ENCODE measurements around the gene RAPGEF1.

DNA sequence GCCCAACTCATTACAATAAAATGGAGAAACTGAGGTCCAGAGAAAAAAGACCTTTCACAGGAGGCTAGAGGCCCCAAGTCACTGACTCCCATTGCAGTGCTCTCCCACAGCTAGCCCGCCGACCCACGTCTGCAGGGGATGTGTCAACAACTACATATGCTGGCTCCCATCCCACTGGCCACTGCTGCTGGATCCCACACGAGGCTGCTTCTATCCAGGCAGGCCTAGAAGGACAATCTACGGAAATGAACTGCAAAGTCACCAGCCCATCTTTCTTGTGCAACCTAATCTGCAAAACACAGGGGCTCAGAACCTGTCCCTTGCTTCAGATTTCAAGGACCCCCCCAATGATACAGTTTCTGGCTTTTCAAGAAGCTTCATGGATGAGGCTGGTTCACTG, 24.0 kb downstream of the RAPGEF1 start:
- no peak for TF ChIP-seq CTCF (IDR thresholded peaks at IDR 0.05; ENCODE audit: low read depth, low read length)
- no peak for TF ChIP-seq MAX (IDR thresholded peaks at IDR 0.05; ENCODE audit: low read depth, low read length)
- TF ChIP-seq POLR2A (IDR thresholded peaks at IDR 0.05; ENCODE audit: extremely low read depth, insufficient read length) = no peak
- no peak for TF ChIP-seq MYC (IDR thresholded peaks at IDR 0.05; ENCODE audit: low read depth, low read length)
